ENCODE measurements around the gene VEPH1.

- TF ChIP-seq CTCF (IDR thresholded peaks at IDR 0.05) (no peak), EZH2 (IDR thresholded peaks at IDR 0.05; ENCODE audit: borderline replicate concordance, insufficient read depth, low read depth, low read length, poor library complexity, severe bottlenecking) (no peak)
Measured at GRCh38 chr3:157310329-157311052, 192.7 kb downstream of the VEPH1 start.

Data from B cell (primary cell).